ENCODE data around the gene FBLN5.

DNA sequence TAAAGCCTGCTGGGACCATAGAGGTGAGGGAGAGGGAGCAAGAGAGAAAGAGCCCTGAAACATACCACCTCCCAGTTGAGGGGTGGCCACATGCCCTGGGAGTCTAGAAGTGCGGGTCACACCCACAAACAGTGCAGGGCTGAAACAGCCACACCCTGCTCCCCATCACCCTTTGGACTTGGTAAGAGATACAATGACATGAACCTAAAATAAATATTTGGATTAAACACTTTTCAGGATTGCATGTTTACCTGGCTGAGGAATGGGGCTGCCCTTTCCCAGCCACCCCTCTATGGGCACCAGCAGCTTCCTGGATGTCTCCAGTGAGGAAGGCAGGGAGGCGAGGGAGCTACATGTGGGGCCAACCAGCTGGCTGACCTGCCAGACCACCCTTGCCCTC, 41.1 kb downstream of the FBLN5 start:
- TF ChIP-seq POLR2AphosphoS5 (IDR thresholded peaks at IDR 0.05) (no peak), POLR2A (IDR thresholded peaks at IDR 0.05) (no peak)
- TF ChIP-seq, protein P1, sequence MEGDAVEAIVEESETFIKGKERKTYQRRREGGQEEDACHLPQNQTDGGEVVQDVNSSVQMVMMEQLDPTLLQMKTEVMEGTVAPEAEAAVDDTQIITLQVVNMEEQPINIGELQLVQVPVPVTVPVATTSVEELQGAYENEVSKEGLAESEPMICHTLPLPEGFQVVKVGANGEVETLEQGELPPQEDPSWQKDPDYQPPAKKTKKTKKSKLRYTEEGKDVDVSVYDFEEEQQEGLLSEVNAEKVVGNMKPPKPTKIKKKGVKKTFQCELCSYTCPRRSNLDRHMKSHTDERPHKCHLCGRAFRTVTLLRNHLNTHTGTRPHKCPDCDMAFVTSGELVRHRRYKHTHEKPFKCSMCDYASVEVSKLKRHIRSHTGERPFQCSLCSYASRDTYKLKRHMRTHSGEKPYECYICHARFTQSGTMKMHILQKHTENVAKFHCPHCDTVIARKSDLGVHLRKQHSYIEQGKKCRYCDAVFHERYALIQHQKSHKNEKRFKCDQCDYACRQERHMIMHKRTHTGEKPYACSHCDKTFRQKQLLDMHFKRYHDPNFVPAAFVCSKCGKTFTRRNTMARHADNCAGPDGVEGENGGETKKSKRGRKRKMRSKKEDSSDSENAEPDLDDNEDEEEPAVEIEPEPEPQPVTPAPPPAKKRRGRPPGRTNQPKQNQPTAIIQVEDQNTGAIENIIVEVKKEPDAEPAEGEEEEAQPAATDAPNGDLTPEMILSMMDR (IDR thresholded peaks at IDR 0.05) = no peak

Measured in breast epithelium (tissue), 3 donors.